Measurements from ENCODE around the gene ADAM30.

DNA sequence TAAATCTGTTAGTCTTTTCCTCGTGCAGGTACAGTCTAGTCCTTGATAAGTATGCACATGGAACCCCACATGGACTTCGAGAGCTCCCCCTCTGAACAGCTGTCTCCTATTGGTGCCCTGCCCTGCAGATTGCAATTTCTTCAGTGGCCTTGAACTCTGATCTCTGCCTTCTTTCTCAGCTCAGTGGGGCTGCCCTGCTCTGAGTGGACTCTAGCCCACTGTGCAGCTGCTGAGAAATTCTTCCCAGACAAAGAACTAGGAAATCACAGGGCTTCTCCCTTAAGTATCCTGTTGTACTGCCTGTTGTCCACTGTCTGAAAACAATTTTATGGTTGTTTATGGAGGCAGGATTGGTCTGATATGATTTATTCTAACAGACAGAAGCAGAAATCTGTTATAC is 38.2 kb downstream of the ADAM30 start:
- TF ChIP-seq, protein P1, sequence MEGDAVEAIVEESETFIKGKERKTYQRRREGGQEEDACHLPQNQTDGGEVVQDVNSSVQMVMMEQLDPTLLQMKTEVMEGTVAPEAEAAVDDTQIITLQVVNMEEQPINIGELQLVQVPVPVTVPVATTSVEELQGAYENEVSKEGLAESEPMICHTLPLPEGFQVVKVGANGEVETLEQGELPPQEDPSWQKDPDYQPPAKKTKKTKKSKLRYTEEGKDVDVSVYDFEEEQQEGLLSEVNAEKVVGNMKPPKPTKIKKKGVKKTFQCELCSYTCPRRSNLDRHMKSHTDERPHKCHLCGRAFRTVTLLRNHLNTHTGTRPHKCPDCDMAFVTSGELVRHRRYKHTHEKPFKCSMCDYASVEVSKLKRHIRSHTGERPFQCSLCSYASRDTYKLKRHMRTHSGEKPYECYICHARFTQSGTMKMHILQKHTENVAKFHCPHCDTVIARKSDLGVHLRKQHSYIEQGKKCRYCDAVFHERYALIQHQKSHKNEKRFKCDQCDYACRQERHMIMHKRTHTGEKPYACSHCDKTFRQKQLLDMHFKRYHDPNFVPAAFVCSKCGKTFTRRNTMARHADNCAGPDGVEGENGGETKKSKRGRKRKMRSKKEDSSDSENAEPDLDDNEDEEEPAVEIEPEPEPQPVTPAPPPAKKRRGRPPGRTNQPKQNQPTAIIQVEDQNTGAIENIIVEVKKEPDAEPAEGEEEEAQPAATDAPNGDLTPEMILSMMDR (conservative IDR thresholded peaks at IDR 0.05; ENCODE audit: low read depth, low read length), result no peak
- TF ChIP-seq EZH2 (IDR thresholded peaks at IDR 0.05; ENCODE audit: low read length, unreplicated experiment) (no peak), EZH2phosphoT487 (IDR thresholded peaks at IDR 0.05; ENCODE audit: borderline replicate concordance, low read length) (no peak)
